IMR-90 (cell line): Measurements from ENCODE around the gene TUBGCP6. TPM values are rescaled to one million over a fixed set of nuclear protein-coding genes. Genes with fewer than 3 reads are reported as not detected.

Experiments used
- ATAC-seq: fragments of 200-7000 bp; cut with Tn5 transposase; 2 replicates; pipeline ENCODE4 v1.9.1; 2020; ENCODE audit warnings: low read depth, mild to moderate bottlenecking, moderate library complexity
- BruUV-seq: library from RNA; stranded (reverse); fragments of 400-500 nt; replicated peaks from 2 replicates; lab custom pipeline; 2021; lab: Mats Ljungman, UMichigan
- CTCF ChIA-PET: fragments of 300-600 bp; formaldehyde crosslinking; extraction: SDS; loops from one replicate; lab custom pipeline; 2021; ENCODE audit warnings: antibody characterized with exemption; lab: Yijun Ruan, JAX
- POLR2A ChIA-PET: fragments of 300-600 bp; sonication (Branson Sonifier 250); formaldehyde crosslinking; loops from one replicate; lab custom pipeline; 2022; ENCODE audit warnings: antibody characterized with exemption; ENCODE audit not compliant: unreplicated experiment; lab: Charles Lee
- DNase-seq: peaks from one replicate; pipeline ENCODE4 v3.0.0; 2013
- H2AFZ ChIP-seq: replicated peaks from 2 replicates; pipeline ENCODE3; 2013; ENCODE audit warnings: low read length, mild to moderate bottlenecking; ENCODE audit not compliant: poor library complexity
- H2AK5ac ChIP-seq: 2 replicates; pipeline ENCODE4 v1.6.1; 2013; ENCODE audit warnings: low read depth, low read length, inconsistent platforms
- H2AK9ac ChIP-seq: replicated peaks from 2 replicates; pipeline ENCODE3; 2013; ENCODE audit warnings: mild to moderate bottlenecking, low read depth, low read length, moderate library complexity; ENCODE audit not compliant: poor library complexity
- H2BK120ac ChIP-seq: 2 replicates; pipeline ENCODE4 v1.6.1; 2013; ENCODE audit warnings: low read depth, low read length, inconsistent platforms
- H2BK15ac ChIP-seq: 3 replicates; pipeline ENCODE4 v1.6.1; 2013; ENCODE audit warnings: low read depth, low read length, inconsistent platforms
- H2BK20ac ChIP-seq: 2 replicates; pipeline ENCODE4 v1.6.1; 2013; ENCODE audit warnings: low read depth, mild to moderate bottlenecking, inconsistent platforms, low read length, moderate library complexity
- H2BK5ac ChIP-seq: 2 replicates; pipeline ENCODE4 v1.6.1; 2013; ENCODE audit warnings: mild to moderate bottlenecking, low read depth, low read length, inconsistent platforms; ENCODE audit not compliant: poor library complexity, severe bottlenecking
- H3K14ac ChIP-seq: replicated peaks from 2 replicates; pipeline ENCODE4 v1.6.1; 2013; ENCODE audit warnings: low read depth, low read length, inconsistent platforms
- H3K18ac ChIP-seq: 2 replicates; pipeline ENCODE4 v1.6.1; 2013; ENCODE audit warnings: low read depth, low read length, control low read depth
- H3K23ac ChIP-seq: 2 replicates; pipeline ENCODE4 v1.6.1; 2013; ENCODE audit warnings: low read depth, low read length, inconsistent platforms
- H3K27ac ChIP-seq: 2 replicates; pipeline ENCODE4 v1.5.1; 2013; ENCODE audit warnings: mild to moderate bottlenecking, control low read depth, low read length; ENCODE audit not compliant: insufficient read depth
- H3K27me3 ChIP-seq: 2 replicates; pipeline ENCODE4 v1.6.1; 2013; ENCODE audit warnings: low read length; ENCODE audit not compliant: control insufficient read depth, insufficient read depth
- H3K36me3 ChIP-seq: 2 replicates; pipeline ENCODE4 v1.6.1; 2013; ENCODE audit warnings: low read length, mixed read lengths; ENCODE audit not compliant: control insufficient read depth, insufficient read depth
- H3K4ac ChIP-seq: 2 replicates; pipeline ENCODE4 v1.6.1; 2013; ENCODE audit warnings: low read depth, low read length, inconsistent platforms
- H3K4me1 ChIP-seq: 2 replicates; pipeline ENCODE4 v1.6.1; 2013; ENCODE audit warnings: low read length, mixed read lengths; ENCODE audit not compliant: control insufficient read depth, insufficient read depth
- H3K4me2 ChIP-seq: 2 replicates; pipeline ENCODE4 v1.6.1; 2013; ENCODE audit warnings: low read depth, mild to moderate bottlenecking, control low read depth, low read length, moderate library complexity
- H3K4me3 ChIP-seq: 2 replicates; pipeline ENCODE4 v1.5.1; 2013; ENCODE audit warnings: low read depth, mild to moderate bottlenecking, control low read depth, low read length, moderate library complexity; ENCODE audit not compliant: insufficient read depth
- H3K56ac ChIP-seq: 2 replicates; pipeline ENCODE4 v1.6.1; 2013; ENCODE audit warnings: low read length, inconsistent platforms; ENCODE audit not compliant: insufficient read depth; ENCODE audit errors: extremely low read depth
- H3K79me1 ChIP-seq, 2 experiments: 2 replicates each; pipeline ENCODE4 v1.6.1; 2013; ENCODE audit warnings: low read length in 2 of 2, inconsistent platforms in 1 of 2, low read depth in 1 of 2
- H3K9ac ChIP-seq: 2 replicates; pipeline ENCODE4 v1.6.1; 2013; ENCODE audit warnings: low read depth, low read length, control low read depth
- H3K9me1 ChIP-seq: 2 replicates; pipeline ENCODE4 v1.6.1; 2013; ENCODE audit warnings: low read length, inconsistent platforms; ENCODE audit not compliant: insufficient read depth
- H3K9me3 ChIP-seq: 2 replicates; pipeline ENCODE4 v1.6.1; 2013; ENCODE audit warnings: low read length; ENCODE audit not compliant: control insufficient read depth, insufficient read depth
- H4K20me1 ChIP-seq: 2 replicates; pipeline ENCODE4 v1.6.1; 2013; ENCODE audit warnings: low read length, inconsistent platforms; ENCODE audit not compliant: insufficient read depth
- H4K5ac ChIP-seq: 2 replicates; pipeline ENCODE4 v1.6.1; 2013; ENCODE audit warnings: mild to moderate bottlenecking, low read depth, low read length, control low read depth
- H4K8ac ChIP-seq, 2 experiments: 2 replicates each; pipeline ENCODE4 v1.6.1; 2013; ENCODE audit warnings: low read depth in 2 of 2, low read length in 2 of 2, control low read depth in 1 of 2, inconsistent platforms in 1 of 2
- H4K91ac ChIP-seq: 2 replicates; pipeline ENCODE4 v1.6.1; 2013; ENCODE audit warnings: low read depth, low read length, inconsistent platforms; ENCODE audit not compliant: insufficient read depth
- CHD1 ChIP-seq: IDR thresholded peaks from 2 replicates; pipeline ENCODE4 v1.6.1; 2012; ENCODE audit warnings: low read depth, low read length, improper control_type of control experiment
- ELK1 ChIP-seq: fragments of 150-350 bp; IDR thresholded peaks from 2 replicates; pipeline ENCODE4 v1.6.1; 2016; ENCODE audit warnings: low read depth, mild to moderate bottlenecking, low read length, moderate library complexity, borderline replicate concordance
- MAFK ChIP-seq: IDR thresholded peaks from 2 replicates; pipeline ENCODE4 v1.6.1; 2012; ENCODE audit warnings: low read depth, low read length, improper control_type of control experiment
- MAZ ChIP-seq: IDR thresholded peaks from 2 replicates; pipeline ENCODE4 v1.6.1; 2012; ENCODE audit warnings: low read depth, mild to moderate bottlenecking, low read length, improper control_type of control experiment, moderate library complexity, borderline replicate concordance
- POLR2A ChIP-seq: IDR thresholded peaks from 2 replicates; pipeline ENCODE4 v1.6.1; 2012; ENCODE audit warnings: mild to moderate bottlenecking, low read depth, low read length
- RAD21 ChIP-seq: IDR thresholded peaks from 2 replicates; pipeline ENCODE4 v1.6.1; 2012; ENCODE audit warnings: low read length, improper control_type of control experiment
- RFX5 ChIP-seq: IDR thresholded peaks from 2 replicates; pipeline ENCODE4 v1.8.0; 2012; ENCODE audit warnings: low read depth, mild to moderate bottlenecking, low read length, moderate library complexity
- SMC3 ChIP-seq: fragments of 150-350 bp; IDR thresholded peaks from 2 replicates; pipeline ENCODE4 v1.6.1; 2016; ENCODE audit warnings: low read depth, mild to moderate bottlenecking, antibody characterized with exemption, low read length, moderate library complexity
- WGBS, 2 experiments: methylation state at CpG; one replicate each; pipeline versions ENCODE4 v1.1.5 to v1.1.7; 2013; ENCODE audit warnings: missing lambda C conversion rate in 2 of 2; ENCODE audit not compliant: insufficient read length in 1 of 2; ENCODE audit errors: extremely low coverage in 2 of 2; 5-methylcytosine and 5-hydroxymethylcytosine counted together
- dilution Hi-C: fragments of 300-500 bp; cut with HindIII; formaldehyde crosslinking; loops from one replicate; pipeline ENCODE4 v1.14.3; 2018; ENCODE audit warnings: low sequenced_read_pairs; ENCODE audit not compliant: unreplicated experiment
- in situ Hi-C: fragments of 300-500 bp; cut with MboI; formaldehyde crosslinking; loops from 3 replicates; pipeline ENCODE4 v1.14.3; 2019; ENCODE audit warnings: low sequenced_read_pairs, inconsistent platforms, mixed read lengths
- intact Hi-C: fragments of 100-400 bp; cut with micrococcal nuclease; formaldehyde crosslinking; loops from 2 replicates; pipeline ENCODE4 v1.10.0; 2022
- polyA plus RNA-seq, 3 experiments: library from polyadenylated mRNA; depleted of rRNA; stranded (reverse); fragments of >200 nt; gene quantifications; 2 replicates each; pipeline ENCODE4 v1.2.3, GENCODE V29; 2012; ENCODE audit warnings: low replicate concordance in 1 of 3
- total RNA-seq: library from RNA; depleted of rRNA; stranded (reverse); fragments of >200 nt; gene quantifications from 2 replicates; pipeline ENCODE4 v1.2.3, GENCODE V29; 2012

TUBGCP6 gene
- total and polyA plus RNA-seq, 2 of the 4 experiments (the other 2 are of a cell fraction) = 10.8 to 28.6 TPM

- no peak for TF ChIP-seq ELK1
- no peak for TF ChIP-seq MAZ
- TF ChIP-seq RFX5 = no peak
- no peak for TF ChIP-seq MAFK
- no peak for TF ChIP-seq RAD21
- TF ChIP-seq SMC3 = no peak
- TF ChIP-seq CHD1 = no peak
- no peak for TF ChIP-seq POLR2A
- Histone ChIP-seq H2BK20ac (no peak overlapping the region), H3K4me1 (peaks cover 12% of the 10 kb centered on the region), H3K18ac (no peak overlapping the region), H3K4me2 (no peak overlapping the region), H2BK120ac (no peak overlapping the region), H2BK5ac (no peak overlapping the region), H3K4ac (no peak overlapping the region), H2AFZ (peak overlapping the region; percentile 35), H4K20me1 (peaks cover 12% of the 10 kb centered on the region), H4K8ac (no peak overlapping the region), H4K5ac (no peak overlapping the region), H3K27ac (no peak overlapping the region), H3K14ac (no peak overlapping the region), H3K9me1 (peaks cover 4% of the 10 kb centered on the region; the same call in 1 of the 2 replicates), H2BK15ac (no peak overlapping the region), H3K79me1 (peaks cover 6 to 13% of the 10 kb centered on the region in 2 experiments; a peak in 3 of 4 replicates), H3K4me3 (no peak overlapping the region), H3K27me3 (no peaks in the 10 kb centered on the region), H3K23ac (no peak overlapping the region), H2AK5ac (no peak overlapping the region), H2AK9ac (no peak overlapping the region), H3K56ac (no peak overlapping the region), H3K9ac (no peak overlapping the region), H3K36me3 (no peaks in the 10 kb centered on the region), H3K9me3 (no peaks in the 10 kb centered on the region), H4K91ac (no peak overlapping the region)
- ATAC-seq (no peak), DNase-seq (no peak)
- POLR2A ChIA-PET = no interaction called here
- CTCF ChIA-PET = no interaction called here
- dilution Hi-C loops = no loop called here
- 94% methylated on average over 3 of the region's 15 CpGs; no CpG with 5 or more reads in 1 of the 2 experiments for WGBS, 2 experiments
- no TSS peak for BruUV-seq
- intact Hi-C loops = no loop called here
- in situ Hi-C loops = no loop called here
Measured at GRCh38 chr22:50264946-50265669, 20.3 kb upstream of the TUBGCP6 start.
